ENCODE measurements around the gene PLCB2.

Gene PLCB2

DNA sequence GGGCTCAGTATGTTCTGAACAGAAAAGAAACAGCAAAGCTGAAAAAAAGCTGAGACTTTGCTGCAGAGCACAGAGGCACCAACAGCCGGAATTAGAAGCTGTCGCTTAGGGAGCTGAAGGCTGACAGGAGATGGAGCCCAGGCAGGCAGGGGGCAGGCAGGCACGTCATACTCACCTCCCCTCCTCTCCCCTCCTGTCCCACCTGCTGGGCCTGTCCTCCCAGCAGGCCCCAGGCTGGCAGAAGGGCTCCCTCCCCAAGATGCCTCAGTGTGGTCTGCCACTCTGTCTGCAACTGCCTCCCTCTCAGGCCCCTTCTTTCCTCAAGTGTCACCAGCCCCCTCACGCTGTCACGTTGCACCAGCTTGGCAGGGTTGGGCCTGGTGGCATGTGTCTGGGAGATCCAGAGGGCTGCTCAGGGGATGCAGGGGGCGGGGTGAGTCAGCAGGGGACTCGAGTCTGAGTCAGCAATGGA, 21.6 kb downstream of the PLCB2 start:
- no peak for DNase-seq (ENCODE audit: low spot score)

DNA sequence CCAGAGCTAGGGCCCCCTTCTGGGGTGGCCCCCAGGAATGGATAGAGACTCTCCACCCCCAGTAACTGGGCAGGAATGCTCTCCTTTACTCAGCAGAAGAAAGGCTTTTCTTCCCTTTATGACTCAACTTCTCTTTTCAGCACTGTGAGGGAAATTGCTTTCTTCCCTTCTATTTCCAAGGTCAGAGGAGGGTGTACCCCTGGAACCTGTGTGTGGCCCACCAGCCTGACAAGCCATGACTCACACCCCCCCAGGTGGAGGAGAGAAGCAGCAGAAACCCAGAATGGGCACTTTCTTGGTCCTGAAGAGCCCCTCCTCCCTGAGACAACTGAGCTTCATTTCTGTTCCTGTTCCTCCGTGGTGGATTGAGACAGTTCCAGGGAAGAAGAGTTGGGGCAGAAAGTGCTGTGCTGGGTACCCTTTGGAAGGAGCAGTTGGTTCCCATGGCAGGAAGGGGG, 22.2 kb downstream of the PLCB2 start:
- DNase-seq (ENCODE audit: low spot score), result peak; percentile 32

DNA sequence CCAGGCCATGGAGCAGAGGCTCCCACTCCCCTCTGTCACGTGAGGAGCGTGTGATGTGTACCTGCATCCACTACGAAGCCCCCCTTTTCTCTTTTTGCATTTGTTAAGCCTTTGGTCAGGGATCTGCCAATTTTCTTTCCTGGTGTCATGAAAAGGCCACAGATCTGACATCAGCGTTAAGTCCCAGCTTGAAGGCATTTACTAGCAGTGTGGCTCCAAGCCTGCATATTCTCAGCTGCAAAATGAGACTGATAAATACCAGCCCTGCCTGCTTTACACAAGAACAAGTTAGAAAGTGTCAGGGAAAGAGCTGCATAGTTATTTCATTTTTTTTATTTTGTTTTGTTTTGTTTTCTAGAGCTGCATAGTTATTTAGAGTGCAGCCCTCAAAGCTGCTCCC, 22.6 kb downstream of the PLCB2 start:
- peak; percentile 44 for DNase-seq (ENCODE audit: low spot score)

DNA sequence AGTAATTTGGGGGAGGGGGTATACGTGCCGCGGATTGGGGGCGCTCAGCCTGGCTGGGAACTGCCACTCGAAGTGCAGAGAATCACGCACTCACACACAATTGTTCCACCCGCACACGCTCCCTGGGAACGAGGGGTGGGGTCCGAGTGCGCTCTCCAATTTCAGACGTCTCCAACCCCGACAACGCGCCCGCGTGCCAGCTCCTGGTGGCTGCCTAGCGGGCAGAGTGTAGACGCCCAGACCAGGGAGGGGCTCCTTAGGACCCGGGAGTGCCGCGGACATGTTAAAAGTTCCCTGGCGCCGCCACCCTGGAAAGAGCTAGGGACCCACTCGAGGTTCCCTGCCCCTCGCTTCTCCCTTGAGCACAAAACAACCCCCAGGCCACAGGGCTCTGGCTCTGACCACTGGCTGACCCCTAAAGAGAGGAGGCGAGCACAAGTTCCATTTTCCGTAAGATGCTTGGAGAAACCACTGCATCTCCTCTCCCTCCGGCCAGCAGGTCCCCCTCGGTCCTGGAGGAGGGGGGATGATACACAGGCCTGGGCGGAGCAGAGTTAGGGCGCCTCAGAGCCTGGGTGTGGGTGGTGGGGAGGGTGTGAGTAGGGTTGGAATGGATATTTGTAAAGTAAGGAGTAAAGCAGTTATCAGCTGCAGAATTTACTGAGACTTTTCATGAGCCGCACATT, 24.0 kb downstream of the PLCB2 start:
- DNase-seq (ENCODE audit: low spot score), result no peak

DNA sequence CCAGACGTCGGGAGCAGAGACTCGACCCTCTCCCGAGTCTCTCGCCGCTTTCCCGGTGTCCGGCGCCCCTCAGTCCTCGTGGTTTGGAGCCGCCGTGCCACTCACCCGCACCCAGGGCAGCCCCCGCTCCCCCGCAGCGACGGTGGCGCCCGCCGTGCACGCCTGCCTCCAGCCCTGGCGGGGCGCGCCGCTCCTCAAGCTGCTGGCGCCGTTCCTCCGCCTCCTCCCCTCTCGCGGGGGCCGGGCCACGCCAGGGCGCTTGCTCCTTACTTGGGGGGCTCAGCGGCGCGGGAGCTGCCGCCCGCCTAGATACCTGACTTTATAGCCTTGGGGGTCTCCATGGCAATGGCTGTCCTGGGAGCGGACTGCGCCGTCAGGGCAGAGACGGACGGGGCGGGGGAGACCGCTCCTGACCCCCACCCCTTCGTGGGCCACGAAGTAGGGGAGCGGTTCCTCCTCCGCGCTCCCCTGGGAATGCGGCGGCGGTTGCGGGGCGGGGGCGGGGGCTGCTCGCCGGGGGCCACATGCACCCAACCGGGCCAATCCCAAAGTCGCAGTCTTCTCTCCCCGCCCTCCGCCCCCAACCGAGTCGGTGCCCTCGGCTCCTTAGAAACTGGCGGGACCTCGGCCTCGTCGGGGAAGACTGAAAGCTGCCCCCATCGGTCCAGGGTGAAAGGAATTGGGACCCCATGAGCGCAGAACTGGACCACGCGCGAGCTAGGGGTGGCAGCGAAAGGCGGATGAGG, 24.7 kb downstream of the PLCB2 start, which contains the start of gene ANKRD63:
Gene ANKRD63 (minus strand): TSS at position 196 of the 746 bp plus-strand sequence. CDS start 478 bp downstream, outside the sequence.
- DNase-seq (ENCODE audit: low spot score), result peak; percentile 72

DNA sequence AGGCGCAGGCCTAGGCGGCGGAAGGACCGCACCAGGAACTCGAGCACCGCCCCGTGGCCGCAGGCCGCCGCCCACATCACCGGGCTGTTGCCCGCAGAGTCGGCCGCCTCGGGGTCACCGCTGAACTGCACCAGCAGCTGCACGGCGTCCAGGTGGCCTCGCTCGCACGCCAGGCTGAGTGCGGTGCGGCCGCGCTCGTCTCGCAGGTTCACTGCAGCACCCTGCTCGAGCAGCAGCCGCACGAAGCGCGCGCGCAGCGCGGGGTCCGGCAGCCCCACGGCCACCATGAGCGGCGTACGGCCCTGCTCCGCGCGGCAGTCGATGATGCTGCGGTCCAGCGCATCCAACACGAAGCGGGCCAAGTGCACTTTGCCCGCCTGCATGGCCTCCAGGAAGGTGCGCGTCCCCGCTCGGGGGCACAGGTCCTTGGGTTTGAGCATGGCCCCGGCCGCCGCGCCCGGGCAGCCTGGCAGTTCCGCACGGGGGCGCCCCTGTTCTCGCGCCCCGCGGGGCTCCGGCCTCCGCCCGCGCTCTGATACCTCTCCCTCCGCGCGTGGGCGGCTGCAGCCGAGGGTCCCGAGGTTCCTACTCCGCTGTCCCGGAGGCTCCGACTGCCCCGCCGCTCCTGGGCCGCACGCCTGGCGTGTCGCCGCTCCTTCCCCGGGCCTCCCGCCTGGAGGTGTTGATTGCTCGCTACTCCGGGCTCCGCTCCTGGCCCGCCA, 25.4 kb downstream of the PLCB2 start:
- DNase-seq (ENCODE audit: low spot score), result peak; percentile 66

DNA sequence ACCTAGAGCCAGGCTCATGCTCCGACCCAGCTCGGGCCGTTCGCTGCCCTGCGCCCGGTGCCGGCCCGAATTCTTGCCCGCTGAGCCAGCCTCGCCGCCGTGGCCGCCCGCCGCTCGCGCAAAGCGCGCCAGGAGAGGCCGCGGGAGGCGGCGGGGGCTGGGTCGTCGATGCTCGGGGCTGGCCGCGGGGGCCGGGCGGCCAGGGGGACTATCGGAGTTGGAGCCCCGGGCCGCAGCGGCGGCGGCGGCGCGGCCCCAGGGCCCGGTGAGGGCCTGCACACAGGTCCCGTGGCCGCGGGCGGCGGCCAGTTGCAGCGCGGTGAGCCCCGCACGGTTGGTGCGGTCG, 26.0 kb downstream of the PLCB2 start:
- no peak for DNase-seq (ENCODE audit: low spot score)

DNA sequence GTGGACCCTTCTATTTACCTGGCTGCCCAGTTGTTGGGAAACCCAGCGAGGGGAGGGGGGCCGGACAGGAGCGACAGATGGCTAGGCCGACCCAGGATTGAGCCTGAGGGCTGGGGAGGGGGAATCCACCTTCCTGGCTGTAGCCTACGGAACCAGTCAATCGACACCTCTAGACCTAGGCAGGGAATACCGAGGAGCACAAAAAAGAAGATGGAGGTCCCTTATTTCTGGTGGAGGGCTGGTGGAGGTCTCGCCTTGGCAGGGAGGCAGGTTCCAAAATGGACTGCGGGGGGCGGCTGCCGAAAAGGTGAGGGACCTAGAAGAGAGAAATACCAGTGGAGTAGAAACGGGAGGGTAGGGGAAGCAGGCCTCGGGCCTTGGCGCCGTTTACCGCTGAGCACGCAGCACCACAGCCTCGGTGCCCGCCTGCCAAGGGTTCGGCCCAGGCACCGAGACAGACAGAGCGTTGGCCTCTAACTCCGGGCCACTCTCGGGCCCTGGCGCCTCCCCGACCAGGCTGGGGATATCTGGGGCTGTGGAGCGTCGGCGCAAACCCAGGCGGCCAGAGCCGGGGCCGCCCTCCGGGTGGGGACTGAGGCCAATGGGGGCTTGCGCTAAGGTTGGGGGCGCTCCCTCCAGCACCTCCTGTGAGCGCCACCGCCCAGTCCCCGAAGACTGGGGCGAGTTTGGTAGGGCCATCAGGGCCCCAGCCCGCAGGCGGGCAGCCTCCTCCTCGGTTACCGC, 26.5 kb downstream of the PLCB2 start:
- no peak for DNase-seq (ENCODE audit: low spot score)

DNA sequence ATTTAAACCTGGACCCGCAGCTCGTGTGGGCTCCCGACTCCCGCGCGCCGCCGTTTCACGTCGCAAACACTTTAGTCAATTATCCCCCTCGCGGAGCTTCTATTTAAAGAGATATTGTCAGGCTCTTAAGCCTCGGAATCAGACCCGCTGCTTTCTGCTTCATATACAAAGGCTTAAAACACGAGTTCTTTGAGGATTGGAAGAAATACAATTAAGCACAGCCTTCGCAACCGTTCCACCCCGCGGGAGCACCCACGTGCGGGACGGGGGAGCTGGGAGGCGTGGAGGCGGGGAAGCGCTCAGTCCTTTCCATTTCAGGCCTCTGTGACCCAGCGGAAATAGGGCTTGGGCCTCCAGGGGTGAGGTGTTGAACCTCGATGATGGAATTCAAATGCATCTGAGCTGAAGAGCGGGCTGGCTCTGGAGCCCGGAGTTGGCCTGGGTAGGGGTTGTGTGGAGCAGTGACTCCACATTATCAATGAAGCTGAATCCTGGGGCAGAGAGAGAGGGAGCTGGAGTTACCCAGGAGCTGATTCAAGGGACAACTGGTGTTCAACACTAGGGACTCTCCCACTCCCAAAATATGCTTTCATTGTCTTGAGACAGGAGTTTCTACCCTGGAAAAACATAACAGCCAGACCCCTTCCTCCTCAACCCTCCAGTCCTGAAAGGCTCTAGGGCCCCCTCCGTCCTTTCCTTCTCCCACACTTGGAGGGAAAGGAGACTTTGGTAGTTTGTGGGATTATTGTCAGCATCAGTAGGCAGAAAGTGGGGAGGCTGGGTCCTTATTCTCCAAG, 27.3 kb downstream of the PLCB2 start:
- DNase-seq (ENCODE audit: low spot score), result no peak

DNA sequence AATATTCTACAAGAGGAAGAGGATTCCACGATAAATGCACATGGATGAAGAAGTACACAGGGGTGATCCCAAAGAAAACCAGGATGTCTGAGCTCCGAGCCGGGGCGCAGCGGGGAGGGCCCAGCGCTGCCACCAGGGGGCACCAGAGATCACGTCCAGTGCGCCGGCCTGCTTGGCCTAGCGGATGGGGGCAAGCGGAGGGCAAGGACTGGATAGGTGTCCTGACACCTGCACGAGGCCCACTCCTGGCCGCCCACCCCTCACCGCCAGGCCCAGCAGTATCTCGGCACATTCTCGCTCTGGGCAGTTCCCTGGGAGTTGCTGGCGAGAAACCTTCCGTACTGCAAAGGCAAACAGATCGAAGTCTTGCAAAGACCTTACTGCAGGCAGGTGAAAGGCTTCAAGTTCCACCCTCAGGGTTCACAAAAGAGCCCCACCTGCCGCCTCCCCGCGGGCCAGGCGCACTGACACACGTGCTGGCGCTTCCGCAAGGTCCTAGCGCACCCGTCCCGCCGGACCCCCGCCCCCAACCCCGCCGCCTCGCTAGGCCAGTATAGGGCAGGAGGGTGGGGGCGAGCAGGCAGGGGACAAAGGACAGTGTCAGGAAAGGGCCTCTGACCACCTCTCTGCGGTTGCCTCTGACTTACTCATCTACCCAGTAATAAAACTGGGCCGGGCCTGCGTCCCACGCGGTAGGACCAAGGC, 28.1 kb downstream of the PLCB2 start:
- peak; percentile 92 for DNase-seq (ENCODE audit: low spot score)

DNA sequence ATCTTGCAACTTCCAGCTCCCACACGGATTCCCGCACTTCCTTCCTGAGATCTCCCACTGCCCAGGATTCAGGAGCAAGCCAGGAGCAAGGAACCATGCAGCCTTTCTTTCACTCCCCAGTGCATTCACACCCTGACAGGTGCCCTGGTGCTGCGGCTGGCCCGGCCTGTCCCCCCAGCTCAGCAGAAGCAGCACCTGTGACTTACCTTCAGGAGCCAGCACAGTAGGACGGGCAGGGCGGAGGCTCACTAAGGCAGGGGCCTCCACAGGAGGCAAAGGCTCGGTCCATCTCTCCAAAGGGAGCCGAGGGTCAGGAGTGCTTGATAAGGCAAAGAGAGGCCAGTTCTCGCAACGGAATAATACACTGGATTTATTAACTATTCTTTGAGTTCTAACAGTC, 29.7 kb downstream of the PLCB2 start:
- DNase-seq (ENCODE audit: low spot score), result no peak

DNA sequence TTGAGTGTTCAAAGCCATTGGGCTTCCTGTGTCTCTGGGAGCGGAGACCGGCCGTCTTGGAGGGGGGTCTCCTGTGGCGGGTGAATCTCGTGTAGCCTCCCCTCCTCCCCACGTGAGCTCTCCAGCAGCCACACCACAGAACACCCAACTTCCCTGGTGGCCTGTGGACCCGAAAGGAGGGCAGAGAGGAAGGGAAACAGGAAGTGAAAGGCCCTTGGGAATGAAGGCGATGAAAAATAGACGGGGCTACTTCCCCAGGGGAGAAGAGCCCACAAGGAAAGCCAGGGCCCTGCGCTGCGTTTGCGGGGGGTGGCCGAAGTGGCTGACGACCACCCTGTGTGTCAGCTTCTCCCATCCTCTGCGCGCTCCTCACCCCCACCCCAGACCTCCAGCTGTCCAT, 30.3 kb downstream of the PLCB2 start:
- DNase-seq (ENCODE audit: low spot score), result no peak

DNA sequence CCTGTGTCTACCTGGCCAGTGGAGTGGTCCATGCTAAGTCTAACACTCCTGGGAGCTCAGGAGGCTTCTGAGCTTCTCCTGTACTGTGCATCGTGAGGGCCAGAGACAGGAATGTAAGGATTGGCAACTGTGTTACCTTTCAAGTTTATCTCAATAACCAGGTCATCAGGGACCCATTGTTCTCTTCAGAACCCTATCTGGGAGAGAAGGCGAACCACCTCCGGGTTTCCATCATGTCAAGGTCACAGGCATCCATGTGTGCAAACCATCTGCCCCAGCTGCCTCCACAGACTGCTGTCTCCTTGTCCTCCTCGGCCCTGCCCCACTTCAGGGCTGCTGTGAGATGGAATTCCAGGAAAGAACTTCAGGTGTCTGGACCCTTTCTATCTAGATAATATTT, 30.8 kb downstream of the PLCB2 start:
- no peak for DNase-seq (ENCODE audit: low spot score)

DNA sequence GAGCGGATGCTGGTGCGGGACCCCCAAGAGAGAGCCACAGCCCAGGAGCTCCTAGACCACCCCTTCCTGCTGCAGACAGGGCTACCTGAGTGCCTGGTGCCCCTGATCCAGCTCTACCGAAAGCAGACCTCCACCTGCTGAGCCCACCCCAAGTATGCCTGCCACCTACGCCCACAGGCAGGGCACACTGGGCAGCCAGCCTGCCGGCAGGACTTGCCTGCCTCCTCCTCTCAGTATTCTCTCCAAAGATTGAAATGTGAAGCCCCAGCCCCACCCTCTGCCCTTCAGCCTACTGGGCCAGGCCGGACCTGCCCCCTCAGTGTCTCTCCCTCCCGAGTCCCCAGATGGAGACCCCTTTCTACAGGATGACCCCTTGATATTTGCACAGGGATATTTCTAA, 31.8 kb downstream of the PLCB2 start:
- no peak for DNase-seq (ENCODE audit: low spot score)

DNA sequence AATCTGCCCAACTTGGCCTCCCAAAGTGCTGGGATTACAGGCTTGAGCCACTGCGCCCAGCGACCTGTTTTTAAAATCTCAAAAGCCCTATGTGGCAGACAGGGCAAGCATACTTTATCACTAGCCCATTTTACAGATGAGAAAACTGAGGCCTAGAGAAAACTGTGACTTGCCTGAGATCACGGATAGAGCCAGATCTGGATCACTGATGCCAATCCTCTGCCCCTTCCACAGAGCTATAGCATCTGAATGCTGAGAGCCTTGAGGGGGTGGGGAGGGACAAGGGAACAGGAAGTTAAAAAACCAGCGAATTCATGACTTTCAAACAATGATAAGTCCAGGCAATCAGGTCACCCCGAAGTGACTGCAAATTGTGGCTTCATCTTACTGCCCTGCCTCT, 32.2 kb downstream of the PLCB2 start:
- no peak for DNase-seq (ENCODE audit: low spot score)

DNA sequence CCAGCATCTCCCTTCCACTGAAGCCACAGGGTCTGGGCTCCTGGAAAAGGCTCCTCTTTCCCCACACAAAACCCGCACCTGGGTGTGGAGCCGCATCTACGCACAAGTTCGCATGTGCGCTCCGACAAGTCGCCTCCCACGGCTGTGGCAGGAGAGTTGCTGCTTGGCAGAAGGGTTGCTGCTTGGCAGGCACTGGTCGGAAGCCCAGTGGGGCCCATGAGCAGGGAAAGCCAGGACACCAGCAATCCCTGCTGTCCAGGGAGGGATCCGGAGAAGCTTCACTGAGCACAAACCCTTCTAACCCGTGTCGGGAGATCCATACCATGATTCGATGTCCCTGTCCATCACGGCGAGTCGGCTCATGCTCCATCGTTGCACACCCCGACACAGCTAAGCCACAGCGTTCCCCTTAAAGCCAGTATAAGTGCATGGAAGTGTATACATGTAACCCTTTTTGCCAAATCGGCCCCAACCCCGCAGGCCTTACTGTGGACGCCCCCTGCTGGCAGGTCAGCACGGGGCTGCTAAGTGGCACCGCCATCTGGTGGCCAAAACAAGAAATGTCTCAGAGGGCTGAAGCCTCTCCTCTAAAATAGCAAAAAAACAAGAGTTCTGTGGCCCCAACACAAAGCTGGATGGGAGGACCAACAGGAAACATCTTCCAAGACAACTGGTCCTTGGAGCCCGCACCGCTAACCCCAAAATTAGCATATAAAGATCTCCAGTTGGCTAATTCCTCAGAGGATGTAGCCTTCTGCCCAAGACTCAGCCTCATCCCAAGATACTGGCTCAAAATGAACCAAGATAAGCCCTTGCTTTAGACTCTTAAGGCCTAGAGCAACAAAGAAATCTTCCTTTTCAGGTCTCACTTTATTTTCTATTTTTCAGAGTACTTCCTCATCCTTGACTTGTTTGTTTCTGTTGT, 33.1 kb downstream of the PLCB2 start:
- DNase-seq (ENCODE audit: low spot score), result peak; percentile 91

DNA sequence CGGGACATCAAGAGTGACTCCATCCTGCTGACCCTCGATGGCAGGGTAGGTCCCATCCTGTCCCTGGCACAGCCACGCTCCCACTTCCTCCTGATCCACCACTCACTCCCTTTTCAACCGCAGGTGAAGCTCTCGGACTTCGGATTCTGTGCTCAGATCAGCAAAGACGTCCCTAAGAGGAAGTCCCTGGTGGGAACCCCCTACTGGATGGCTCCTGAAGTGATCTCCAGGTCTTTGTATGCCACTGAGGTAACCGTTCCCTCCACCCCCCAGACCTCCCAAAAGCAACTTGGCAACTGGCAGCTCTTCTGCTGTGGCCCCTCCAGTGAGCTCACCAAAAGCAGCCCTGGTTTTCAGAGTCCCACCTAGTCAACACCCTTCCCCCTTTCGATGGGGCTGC, 34.3 kb downstream of the PLCB2 start:
- DNase-seq (ENCODE audit: low spot score), result no peak

DNA sequence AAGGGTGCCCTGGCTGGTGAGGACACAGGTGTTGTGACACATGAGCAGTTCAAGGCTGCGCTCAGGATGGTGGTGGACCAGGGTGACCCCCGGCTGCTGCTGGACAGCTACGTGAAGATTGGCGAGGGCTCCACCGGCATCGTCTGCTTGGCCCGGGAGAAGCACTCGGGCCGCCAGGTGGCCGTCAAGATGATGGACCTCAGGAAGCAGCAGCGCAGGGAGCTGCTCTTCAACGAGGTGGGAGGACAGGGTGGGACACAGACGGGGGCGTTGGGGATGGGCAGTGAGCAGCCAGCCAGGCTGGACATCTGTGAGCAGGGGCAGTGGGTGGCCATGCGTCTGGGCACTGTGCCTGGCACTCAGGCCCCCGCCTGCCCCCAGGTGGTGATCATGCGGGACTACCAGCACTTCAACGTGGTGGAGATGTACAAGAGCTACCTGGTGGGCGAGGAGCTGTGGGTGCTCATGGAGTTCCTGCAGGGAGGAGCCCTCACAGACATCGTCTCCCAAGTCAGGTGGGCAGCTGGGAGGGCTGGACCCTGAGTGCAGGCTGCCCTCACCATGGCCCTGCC, 35.2 kb downstream of the PLCB2 start:
- DNase-seq (ENCODE audit: low spot score), result no peak
